A204.1 (cell line): ENCODE data around the gene HOXD11.

Source experiments
- FAIRE-seq: peaks from 2 replicates; lab custom pipeline; 2012; peaks lifted over from hg19 to GRCh38; lab: Jason Lieb, UNC

The HOXD11 gene

DNA sequence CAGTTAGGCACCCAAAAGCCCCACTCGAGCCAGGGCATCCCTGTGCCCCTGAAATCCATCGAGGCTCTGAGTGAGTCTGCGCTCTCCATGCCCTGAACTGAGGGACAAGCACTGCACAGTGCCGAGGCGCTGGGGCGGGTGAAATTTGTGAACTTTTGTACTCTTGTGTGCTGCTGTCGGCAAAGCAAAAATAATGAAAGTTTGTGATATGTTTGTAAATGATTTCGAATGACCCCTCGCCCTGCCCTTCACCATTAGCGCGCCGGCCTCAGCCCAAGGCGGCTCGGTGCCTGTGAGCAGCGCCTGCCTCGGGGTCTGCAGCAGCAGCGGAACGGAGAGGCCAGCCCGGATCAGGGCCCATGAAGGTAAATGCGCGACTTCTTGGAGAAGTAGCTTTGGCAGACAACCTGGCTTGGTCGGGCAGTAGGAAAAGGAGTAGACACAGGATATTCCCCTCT is 42.4 kb downstream of the HOXD11 start:
- no peak for FAIRE-seq

DNA sequence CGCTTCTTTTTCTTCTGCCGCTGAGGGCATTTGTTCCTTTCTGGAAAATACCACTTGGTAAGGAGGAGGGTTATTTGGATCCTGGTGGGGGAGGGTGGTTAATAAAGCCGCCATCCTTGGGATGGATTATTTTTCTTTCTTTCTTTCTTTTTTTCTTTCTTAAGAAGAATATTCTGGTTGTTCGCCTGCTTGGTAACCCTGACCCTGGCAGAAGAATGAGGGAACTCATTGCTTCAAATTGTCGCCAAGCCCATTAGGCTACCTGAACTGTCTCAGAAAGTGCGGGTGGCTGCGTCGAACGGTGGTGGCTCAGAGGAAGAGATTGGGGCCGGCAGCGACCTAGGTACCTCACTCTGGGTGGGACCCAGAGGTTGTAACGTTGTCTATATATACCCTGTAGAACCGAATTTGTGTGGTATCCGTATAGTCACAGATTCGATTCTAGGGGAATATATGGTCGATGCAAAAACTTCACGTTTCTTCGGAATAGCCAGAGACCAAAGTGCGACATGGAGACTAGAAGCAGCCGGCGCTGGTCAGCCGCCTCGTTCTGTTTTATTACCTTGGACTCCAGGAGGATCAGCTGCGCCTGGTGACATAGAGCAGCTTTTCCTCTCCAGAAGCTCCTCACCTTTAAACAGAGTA is 43.0 kb downstream of the HOXD11 start:
- FAIRE-seq, result no peak

DNA sequence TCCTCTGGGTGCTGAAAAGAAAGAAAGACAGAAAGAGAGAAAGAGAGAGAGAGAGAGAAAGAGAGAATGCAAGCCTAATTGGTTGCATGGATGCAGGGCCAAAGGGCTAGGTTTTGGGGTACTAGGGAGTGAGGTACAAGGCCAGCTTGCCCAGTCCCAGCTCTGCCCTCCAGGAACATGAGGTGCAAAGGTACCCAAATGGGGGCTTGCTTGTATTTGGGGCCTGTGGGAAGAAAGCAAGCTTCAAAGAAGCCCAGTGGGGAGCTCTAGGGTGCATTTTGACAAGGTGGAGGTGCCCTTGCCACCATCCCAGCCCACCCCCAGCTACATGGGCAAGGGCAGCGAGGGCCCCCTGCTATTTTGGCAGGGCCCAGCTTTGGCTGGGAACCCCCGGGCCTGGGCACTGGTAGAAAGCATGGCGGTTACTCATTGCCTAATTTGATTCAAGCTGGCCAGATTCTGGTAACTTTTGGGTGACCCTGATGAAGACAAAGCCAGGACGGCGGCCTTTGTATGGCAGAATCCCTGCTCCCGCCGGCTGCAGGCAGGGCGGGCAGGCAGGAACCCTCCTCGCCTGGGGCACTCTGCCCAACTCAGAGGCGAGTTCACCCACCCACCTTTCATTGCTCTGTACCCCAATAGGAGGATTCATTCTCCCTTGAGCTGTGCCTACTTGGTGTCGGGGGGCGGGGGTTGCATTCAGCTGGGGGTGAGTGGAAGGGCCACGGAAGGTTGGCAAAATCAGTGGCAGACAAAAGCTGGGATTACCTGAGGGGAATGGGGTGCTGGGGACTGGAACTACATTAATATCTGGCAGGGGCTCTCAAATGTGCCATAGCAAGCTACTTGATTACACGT is 43.7 kb downstream of the HOXD11 start:
- no peak for FAIRE-seq

DNA sequence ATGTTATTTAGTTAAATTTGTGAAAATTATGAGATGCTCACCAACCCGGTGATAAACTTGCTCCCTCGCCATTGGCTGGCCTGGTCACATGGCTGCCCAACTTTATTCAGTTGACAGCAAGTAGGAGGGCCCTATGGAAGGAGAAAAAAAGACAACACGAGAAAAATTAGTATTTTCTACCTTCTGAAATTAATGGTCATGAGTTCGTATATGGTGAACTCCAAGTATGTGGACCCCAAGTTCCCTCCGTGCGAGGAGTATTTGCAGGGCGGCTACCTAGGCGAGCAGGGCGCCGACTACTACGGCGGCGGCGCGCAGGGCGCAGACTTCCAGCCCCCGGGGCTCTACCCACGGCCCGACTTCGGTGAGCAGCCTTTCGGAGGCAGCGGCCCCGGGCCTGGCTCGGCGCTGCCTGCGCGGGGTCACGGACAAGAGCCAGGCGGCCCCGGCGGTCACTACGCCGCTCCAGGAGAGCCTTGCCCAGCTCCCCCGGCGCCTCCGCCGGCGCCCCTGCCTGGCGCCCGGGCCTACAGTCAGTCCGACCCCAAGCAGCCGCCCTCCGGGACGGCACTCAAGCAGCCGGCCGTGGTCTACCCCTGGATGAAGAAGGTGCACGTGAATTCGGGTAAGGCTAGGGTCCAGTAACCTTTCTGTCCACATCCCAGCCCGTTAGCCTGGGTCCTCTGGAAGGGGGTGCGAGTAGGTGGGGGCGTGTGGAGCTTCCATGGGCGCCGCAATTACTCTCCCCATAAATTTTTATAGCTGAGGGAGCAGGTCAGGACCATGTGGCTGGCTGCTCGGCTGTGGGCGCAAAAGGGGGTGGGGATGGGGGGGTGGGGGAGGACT is 44.6 kb downstream of the HOXD11 start, which contains the start of gene HOXD4:
Gene HOXD4, plus strand, starts transcription at position 109 of the 846 bp plus-strand sequence. Its CDS starts 84 bp downstream, at position 193.
- FAIRE-seq, result no peak

DNA sequence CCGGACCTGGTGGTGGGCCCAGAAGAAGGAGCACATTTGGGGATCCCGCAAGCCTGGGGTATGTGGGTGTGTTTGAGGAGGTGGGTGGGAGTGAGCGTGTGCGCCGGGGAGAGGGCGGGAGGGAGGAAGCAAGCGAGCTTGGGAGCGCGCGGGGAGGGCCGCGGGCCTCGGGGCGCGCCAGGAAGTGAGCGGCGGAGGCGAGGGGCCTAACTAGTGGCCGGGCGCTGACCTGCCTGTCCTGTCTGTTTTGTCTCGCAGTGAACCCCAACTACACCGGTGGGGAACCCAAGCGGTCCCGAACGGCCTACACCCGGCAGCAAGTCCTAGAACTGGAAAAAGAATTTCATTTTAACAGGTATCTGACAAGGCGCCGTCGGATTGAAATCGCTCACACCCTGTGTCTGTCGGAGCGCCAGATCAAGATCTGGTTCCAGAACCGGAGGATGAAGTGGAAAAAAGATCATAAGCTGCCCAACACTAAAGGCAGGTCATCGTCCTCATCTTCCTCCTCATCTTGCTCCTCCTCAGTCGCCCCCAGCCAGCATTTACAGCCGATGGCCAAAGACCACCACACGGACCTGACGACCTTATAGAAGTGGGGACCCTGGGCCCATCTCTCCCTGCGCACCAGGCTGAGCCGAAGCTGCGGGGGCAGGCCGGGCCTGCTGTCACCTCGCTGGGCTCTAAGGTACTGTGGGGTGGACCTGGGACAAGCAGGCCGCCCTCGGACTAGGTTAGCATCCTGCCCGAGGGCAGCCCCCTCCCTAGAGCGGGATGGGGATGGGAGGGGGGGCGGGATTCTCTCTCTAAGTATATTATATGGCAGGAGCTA is 45.5 kb downstream of the HOXD11 start:
- no peak for FAIRE-seq

DNA sequence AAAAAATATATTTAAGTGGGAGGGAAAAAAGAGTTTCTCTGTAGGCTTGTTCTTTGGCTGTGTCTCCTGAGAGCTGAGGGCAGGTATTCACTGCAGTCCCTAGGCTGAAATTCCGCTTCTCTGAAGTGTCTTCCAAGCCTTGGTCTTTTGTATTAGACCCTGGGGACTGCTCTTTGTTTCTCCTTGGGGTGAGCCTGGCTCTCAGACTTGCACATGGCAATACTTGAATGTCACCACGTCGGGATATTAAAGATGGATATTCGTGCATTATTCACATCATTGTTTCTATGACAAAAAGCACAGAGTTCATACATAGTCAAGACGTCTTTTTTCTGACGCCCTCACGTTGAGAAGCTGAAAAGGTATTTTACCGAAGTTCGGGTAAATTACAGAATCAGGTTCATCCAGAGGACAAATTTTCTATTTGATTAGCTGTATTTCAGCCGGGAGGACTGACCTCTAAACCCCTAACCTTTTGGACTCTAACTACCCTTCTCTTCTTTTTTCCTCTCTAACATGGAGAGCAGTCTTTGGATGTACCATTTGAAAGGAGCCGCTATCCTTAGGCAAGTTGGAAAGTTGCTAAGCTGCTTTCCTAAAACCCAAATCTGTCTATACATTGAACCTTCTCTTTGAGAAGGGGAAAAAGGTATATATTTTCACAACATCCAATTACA is 47.6 kb downstream of the HOXD11 start:
- FAIRE-seq, result no peak

DNA sequence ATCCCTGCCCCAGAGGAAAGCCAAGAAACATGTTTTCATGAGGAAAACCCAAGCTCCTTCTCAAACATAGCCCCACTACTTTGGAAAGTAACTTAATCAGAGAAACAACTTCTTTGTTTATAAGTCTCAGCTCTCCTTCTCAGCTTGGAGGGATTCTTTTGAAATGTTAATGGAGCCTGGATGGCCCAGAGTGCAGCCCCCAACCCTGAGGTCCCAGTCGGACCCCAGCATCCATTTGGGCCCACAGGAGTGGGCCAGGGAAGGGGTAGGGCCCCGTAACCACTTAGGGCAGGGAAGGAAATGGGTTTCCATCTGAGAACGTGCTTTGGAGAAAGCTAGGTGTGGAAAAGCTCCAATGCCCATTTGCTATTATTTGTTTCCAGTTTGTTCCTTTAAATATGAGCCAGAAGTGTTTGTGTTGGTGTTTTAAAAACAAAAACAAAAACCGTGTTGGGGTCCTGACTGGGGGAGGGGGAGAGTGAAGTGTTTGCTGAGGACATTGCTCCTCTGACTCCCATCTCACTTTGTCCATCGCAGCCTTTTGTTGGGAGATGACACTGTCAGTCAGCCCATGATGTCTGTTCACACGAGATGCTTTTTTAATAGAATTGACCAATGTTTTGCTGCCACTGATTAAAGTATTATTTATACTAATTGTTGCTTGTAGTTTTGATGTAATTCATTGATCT is 48.4 kb downstream of the HOXD11 start:
- no peak for FAIRE-seq

DNA sequence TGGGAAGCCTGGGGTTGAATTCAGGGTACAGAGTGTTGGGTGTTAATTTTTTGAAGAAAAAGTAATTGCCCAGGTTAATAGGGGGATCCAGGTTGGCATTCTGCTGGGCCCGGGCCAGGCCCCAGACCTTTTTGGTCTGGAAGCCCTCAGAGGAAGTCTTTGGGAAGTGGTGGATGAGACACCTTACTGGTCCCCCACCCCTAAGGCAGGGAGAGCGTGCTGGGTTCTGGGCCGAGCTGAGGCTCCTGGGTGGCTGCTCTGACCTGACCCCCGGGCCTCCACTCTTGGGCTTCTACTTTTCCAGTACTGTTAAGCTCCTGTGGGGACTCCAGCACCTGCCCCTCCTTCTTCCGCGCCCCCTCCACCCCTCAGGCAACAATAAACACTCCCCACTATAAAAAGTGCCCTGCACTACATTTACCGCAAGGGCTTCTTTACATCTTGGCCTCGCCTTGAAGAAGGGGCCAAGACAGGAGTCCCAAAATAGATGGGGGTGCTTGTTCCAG is 49.3 kb downstream of the HOXD11 start:
- FAIRE-seq, result no peak

DNA sequence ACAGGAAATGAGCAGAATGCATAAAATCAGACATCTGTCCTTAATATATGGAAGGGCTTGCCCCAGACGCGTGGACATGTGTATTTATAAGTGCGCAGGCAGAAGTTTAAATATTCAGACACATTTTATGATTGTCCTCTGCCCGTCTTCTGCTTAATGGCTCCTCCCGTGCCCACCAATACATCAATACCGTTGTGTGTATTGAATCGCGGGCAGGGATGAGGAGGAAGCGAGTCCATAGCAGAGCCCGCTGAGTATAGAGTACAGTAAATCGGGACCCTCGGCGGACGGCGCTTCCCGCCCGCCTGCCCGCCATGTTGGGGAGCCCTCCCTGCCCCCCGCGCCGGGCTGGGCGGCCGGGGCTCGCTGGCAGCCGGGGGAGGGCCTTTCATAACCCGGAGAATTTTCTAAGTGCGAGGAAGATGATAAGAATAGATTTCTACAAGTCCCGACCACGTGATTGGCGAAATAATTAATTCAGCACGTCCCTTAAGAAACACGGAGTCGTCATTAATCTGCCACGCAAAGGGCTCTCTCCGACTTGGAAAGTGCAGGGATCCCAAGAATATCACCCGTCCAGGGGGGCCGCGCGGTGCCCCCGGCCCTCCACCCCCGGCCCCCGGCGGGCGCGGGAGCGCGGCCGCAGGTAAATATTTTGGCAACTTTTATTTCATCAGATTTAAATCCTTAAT is 49.9 kb downstream of the HOXD11 start, which contains the start of gene HOXD3:
Gene HOXD3, plus strand, starts transcription at position 501 of the 692 bp plus-strand sequence. CDS start 11,808 bp downstream, outside the sequence.
- FAIRE-seq, result no peak

DNA sequence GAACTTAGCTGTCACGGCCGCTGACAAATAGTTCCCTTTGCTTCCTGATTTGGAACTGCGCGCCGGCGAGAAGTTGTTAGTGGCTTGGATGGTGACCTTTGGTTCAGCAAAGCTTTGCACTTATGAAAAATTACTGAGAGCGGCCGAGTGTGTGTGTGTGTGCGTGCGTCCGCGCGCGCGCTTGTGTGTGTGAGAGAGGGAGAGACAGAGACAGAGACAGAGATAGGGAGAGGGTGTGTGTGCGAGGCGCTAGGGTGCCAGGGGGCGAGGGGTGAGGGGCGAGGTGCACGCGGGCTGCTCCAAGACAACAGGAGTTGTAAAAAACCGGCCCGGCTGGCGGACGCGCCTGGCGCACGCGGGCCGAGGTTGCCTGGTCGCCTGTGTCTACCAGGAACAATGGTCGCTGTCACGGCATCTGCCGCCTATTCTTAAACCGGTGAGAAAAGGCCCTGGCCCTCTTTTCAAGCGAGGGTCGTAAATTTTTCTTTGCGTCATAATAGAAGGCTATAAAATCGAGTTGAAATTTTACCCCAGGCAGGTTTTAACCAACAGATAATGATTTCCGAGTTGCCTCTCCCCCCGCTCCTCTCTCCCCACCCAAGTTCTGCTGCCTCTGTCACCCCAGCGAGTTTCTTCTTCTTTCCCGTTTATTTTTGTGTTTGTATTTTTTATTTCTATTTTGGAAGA is 50.6 kb downstream of the HOXD11 start:
- FAIRE-seq, result no peak

DNA sequence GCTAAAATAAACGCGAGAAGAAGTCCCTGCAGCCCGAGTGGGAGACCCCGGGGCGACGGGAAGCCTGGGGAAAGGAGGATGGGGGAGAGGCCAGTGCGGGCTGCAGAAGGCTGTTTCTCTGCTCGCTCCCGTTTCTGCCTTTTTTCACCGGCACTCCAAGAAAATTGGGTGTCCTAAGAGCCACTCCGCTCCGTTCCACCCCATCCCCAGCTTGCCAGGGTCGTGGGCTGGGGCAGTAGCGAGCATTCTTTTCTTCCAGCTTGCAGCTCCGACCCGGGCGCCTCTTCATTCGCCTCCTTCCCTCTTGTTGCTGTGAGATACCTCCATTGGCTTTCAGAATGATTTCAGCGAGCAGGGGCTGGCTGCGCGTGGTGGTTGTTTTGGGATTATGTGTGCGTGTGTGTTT is 51.1 kb downstream of the HOXD11 start:
- no peak for FAIRE-seq

DNA sequence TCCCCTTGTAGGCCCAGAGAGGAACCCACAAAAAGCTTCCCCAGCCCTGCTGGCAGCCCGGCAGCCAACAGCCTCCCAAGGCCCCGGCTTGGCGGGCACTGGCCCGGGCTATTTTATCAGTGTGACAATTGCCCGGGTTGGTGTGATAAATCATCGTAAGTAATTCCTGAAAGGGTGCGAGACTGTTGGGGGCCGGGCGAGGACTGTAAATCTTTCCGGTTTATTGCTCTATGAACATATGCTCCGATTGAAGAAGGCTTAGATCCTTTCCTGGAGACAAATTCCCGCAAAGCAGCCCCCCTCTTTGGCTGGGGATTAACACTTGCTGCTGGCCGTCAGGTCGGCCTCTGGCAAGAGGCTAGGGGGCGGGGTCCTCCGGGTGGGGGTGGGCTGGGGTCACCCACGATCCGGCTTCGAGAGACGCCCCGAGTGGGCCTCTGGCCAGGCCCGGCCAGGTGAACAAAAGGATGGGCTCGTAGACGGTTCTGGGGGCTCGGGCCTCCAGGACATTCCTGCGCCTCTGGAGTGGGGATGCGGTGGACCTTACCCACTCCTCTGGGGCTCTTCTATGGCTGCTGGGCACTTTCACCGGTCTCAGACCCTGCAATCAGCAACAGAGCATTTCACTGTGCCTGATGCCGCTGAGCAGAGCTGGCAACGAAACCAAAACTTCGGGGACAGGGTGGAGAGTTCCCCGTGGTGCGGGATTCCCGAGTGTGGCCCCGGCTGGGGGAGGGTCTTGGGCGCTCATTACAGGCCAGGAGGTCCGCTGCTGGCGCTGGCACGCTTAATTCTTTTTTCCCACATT is 52.0 kb downstream of the HOXD11 start:
- FAIRE-seq, result no peak
